H9 (cell line): ENCODE data around the gene SORBS1. TPM values are rescaled to one million over a fixed set of nuclear protein-coding genes. Genes with fewer than 3 reads are reported as not detected.

Source experiments
- DNase-seq: peaks from one replicate; pipeline ENCODE4 v3.0.0-alpha.2; 2017
- H2AFZ ChIP-seq: one replicate; pipeline ENCODE4 v1.6.1; 2013; ENCODE audit warnings: mild to moderate bottlenecking, low read length, control low read depth, moderate library complexity
- H2AK5ac ChIP-seq: 2 replicates; pipeline ENCODE4 v1.6.1; 2013; ENCODE audit warnings: low read length, control low read depth, mixed read lengths; ENCODE audit not compliant: insufficient read length
- H2BK120ac ChIP-seq: one replicate; pipeline ENCODE4 v1.6.1; 2013; ENCODE audit warnings: low read depth, mild to moderate bottlenecking, low read length, control low read depth, inconsistent platforms; ENCODE audit not compliant: poor library complexity, severe bottlenecking
- H2BK12ac ChIP-seq: 2 replicates; pipeline ENCODE4 v1.6.1; 2013; ENCODE audit warnings: low read length, control low read depth, mixed read lengths, low read depth; ENCODE audit not compliant: insufficient read length
- H2BK15ac ChIP-seq: 2 replicates; pipeline ENCODE4 v1.6.1; 2013; ENCODE audit warnings: low read depth, low read length, control low read depth
- H2BK20ac ChIP-seq: one replicate; pipeline ENCODE4 v1.6.1; 2013; ENCODE audit warnings: low read depth, mild to moderate bottlenecking, low read length, control low read depth, inconsistent platforms; ENCODE audit not compliant: poor library complexity, severe bottlenecking
- H2BK5ac ChIP-seq: 2 replicates; pipeline ENCODE4 v1.6.1; 2013; ENCODE audit warnings: low read length, control low read depth, mixed read lengths; ENCODE audit not compliant: insufficient read length
- H3K14ac ChIP-seq: 2 replicates; pipeline ENCODE4 v1.6.1; 2013; ENCODE audit warnings: low read length, control low read depth; ENCODE audit not compliant: insufficient read depth
- H3K18ac ChIP-seq: 2 replicates; pipeline ENCODE4 v1.6.1; 2013; ENCODE audit warnings: low read depth, mild to moderate bottlenecking, mixed read lengths, low read length, control low read depth; ENCODE audit not compliant: insufficient read length
- H3K23ac ChIP-seq: 2 replicates; pipeline ENCODE4 v1.6.1; 2013; ENCODE audit warnings: low read length, control low read depth, mixed read lengths, low read depth; ENCODE audit not compliant: insufficient read length
- H3K23me2 ChIP-seq: 2 replicates; pipeline ENCODE4 v1.6.1; 2013; ENCODE audit warnings: low read depth, mild to moderate bottlenecking, mixed read lengths, low read length, control low read depth; ENCODE audit not compliant: insufficient read length, poor library complexity, severe bottlenecking
- H3K27ac ChIP-seq: 2 replicates; pipeline ENCODE4 v1.5.1; 2013; ENCODE audit warnings: low read length, control low read depth, mixed read lengths, low read depth; ENCODE audit not compliant: insufficient read length
- H3K27me3 ChIP-seq: 2 replicates; pipeline ENCODE4 v1.6.1; 2013; ENCODE audit warnings: low read length, control low read depth, inconsistent platforms; ENCODE audit not compliant: insufficient read depth
- H3K4ac ChIP-seq: 2 replicates; pipeline ENCODE4 v1.6.1; 2013; ENCODE audit warnings: low read depth, mild to moderate bottlenecking, control low read depth, inconsistent platforms, low read length, moderate library complexity
- H3K4me1 ChIP-seq: 2 replicates; pipeline ENCODE4 v1.6.1; 2013; ENCODE audit warnings: low read length, control low read depth, inconsistent platforms; ENCODE audit not compliant: insufficient read depth
- H3K4me2 ChIP-seq: 2 replicates; pipeline ENCODE4 v1.6.1; 2013; ENCODE audit warnings: low read length, control low read depth, mixed read lengths; ENCODE audit not compliant: insufficient read length, insufficient read depth
- H3K56ac ChIP-seq: 2 replicates; pipeline ENCODE4 v1.6.1; 2013; ENCODE audit warnings: low read depth, mild to moderate bottlenecking, mixed read lengths, low read length, control low read depth; ENCODE audit not compliant: insufficient read length
- H3K79me1 ChIP-seq: 2 replicates; pipeline ENCODE4 v1.6.1; 2013; ENCODE audit warnings: low read depth, mild to moderate bottlenecking, moderate library complexity, low read length, control low read depth, inconsistent platforms; ENCODE audit not compliant: insufficient read depth, poor library complexity, severe bottlenecking
- H3K79me2 ChIP-seq: 2 replicates; pipeline ENCODE4 v1.6.1; 2013; ENCODE audit warnings: low read length, control low read depth, inconsistent platforms; ENCODE audit not compliant: insufficient read depth
- H3K9ac ChIP-seq: 2 replicates; pipeline ENCODE4 v1.6.1; 2013; ENCODE audit warnings: low read length, control low read depth, mixed read lengths; ENCODE audit not compliant: insufficient read length; ENCODE audit errors: extremely low read depth
- H3K9me3 ChIP-seq: one replicate; pipeline ENCODE4 v1.6.1; 2013; ENCODE audit warnings: low read depth, low read length, inconsistent platforms; ENCODE audit not compliant: control insufficient read depth
- H3T11ph ChIP-seq: one replicate; pipeline ENCODE4 v1.6.1; 2013; ENCODE audit warnings: mild to moderate bottlenecking, low read length, control low read depth, inconsistent platforms
- H4K20me1 ChIP-seq: one replicate; pipeline ENCODE4 v1.6.1; 2013; ENCODE audit not compliant: control insufficient read depth, insufficient read length, insufficient read depth
- H4K5ac ChIP-seq: 2 replicates; pipeline ENCODE4 v1.6.1; 2013; ENCODE audit warnings: low read depth, mild to moderate bottlenecking, mixed read lengths, low read length, control low read depth; ENCODE audit not compliant: insufficient read length
- H4K8ac ChIP-seq: replicated peaks from 2 replicates; pipeline ENCODE4 v1.6.1; 2013; ENCODE audit warnings: low read length, control low read depth, mixed read lengths, low read depth; ENCODE audit not compliant: insufficient read length
- H4K91ac ChIP-seq: 2 replicates; pipeline ENCODE4 v1.6.1; 2013; ENCODE audit warnings: low read depth, mild to moderate bottlenecking, moderate library complexity, mixed read lengths, low read length, control low read depth; ENCODE audit not compliant: insufficient read length
- H3K27ac Mint-ChIP-seq, 3 experiments: 2 replicates in 2 of 3; 3 replicates in 1 of 3; pipeline ENCODE4 v1.8.0; 2020 to 2021; ENCODE audit warnings: mixed read lengths in 3 of 3, mild to moderate bottlenecking in 1 of 3, moderate library complexity in 1 of 3
- H3K27me3 Mint-ChIP-seq: 2 replicates; pipeline ENCODE4 v1.8.0; 2021; ENCODE audit warnings: low read depth, mild to moderate bottlenecking, moderate library complexity, mixed read lengths
- H3K36me3 Mint-ChIP-seq, 3 experiments: 2 replicates in 2 of 3; 3 replicates in 1 of 3; pipeline ENCODE4 v1.8.0; 2020 to 2021; ENCODE audit warnings: low read depth in 3 of 3, mixed read lengths in 3 of 3; ENCODE audit not compliant: insufficient read depth in 1 of 3
- H3K4me1 Mint-ChIP-seq, 2 experiments: 2 replicates each; pipeline ENCODE4 v1.8.0; 2020; ENCODE audit warnings: mixed read lengths in 2 of 2
- H3K4me3 Mint-ChIP-seq, 2 experiments: 2 replicates in 1 of 2; 3 replicates in 1 of 2; pipeline ENCODE4 v1.8.0; 2020 to 2021; ENCODE audit warnings: mild to moderate bottlenecking in 2 of 2, mixed read lengths in 2 of 2, moderate library complexity in 1 of 2
- H3K9me3 Mint-ChIP-seq, 2 experiments: 2 replicates in 1 of 2; 3 replicates in 1 of 2; pipeline ENCODE4 v1.8.0; 2020; ENCODE audit warnings: mild to moderate bottlenecking in 2 of 2, mixed read lengths in 2 of 2, moderate library complexity in 1 of 2
- CTCF ChIP-seq: fragments of 200-600 bp; sonication (generic); conservative IDR thresholded peaks from 3 replicates; pipeline ENCODE4 v1.8.0; 2021; ENCODE audit warnings: antibody characterized with exemption, mild to moderate bottlenecking
- WGBS: extraction: QIAGEN DNeasy Blood & Tissue Kit; methylation state at CpG from one replicate; pipeline ENCODE4 v1.1.7; 2013; ENCODE audit warnings: missing lambda C conversion rate, low lambda C conversion rate, mixed read lengths; ENCODE audit not compliant: insufficient read length; ENCODE audit errors: extremely low coverage; 5-methylcytosine and 5-hydroxymethylcytosine counted together
- total RNA-seq: library from RNA; stranded (reverse); gene quantifications from 2 replicates; pipeline ENCODE4 v1.2.1, GENCODE V29; 2021

Gene SORBS1
- total RNA-seq, 1 experiment from 2014 or later = 24.3 TPM

- Histone ChIP-seq H3K9me3 (no peaks in the 10 kb centered on the region), H3K4me1 (peaks cover 6% of the 10 kb centered on the region; the same call in 1 of the 2 replicates), H3K4me2 (no peak overlapping the region), H3K79me1 (no peaks in the 10 kb centered on the region), H2BK15ac (no peak overlapping the region), H3K18ac (no peak overlapping the region), H4K91ac (no peak overlapping the region), H2BK5ac (no peak overlapping the region), H3K79me2 (no peaks in the 10 kb centered on the region), H3K56ac (no peak overlapping the region), H2BK12ac (no peak overlapping the region), H3T11ph (no peak overlapping the region), H2AFZ (no peak overlapping the region), H2BK20ac (no peak overlapping the region), H3K14ac (peak overlapping the region; percentile 25; the same call in 1 of the 2 replicates), H3K27ac (no peak overlapping the region), H2AK5ac (no peak overlapping the region), H4K5ac (no peak overlapping the region), H3K23ac (no peak overlapping the region), H2BK120ac (no peak overlapping the region), H4K20me1 (no peaks in the 10 kb centered on the region), H3K23me2 (no peaks in the 10 kb centered on the region), H4K8ac (no peak overlapping the region), H3K4ac (no peak overlapping the region), H3K9ac (no peak overlapping the region), H3K27me3 (no peaks in the 10 kb centered on the region)
- no peak for TF ChIP-seq CTCF
- Mint-ChIP-seq H3K4me1 (peaks cover 45 to 46% of the 10 kb centered on the region in 2 experiments), H3K4me3 (no peak overlapping the region), H3K9me3 (no peaks in the 10 kb centered on the region; a peak in 1 of 5 replicates), H3K27me3 (peaks cover 8% of the 10 kb centered on the region), H3K27ac (peak overlapping the region in 1 of 3 experiments; percentile 56; a peak in 1 of 7 replicates), H3K36me3 (peaks cover 0 to 3% (median 3%) of the 10 kb centered on the region in 3 experiments; a peak in 2 of 7 replicates)
- WGBS = no CpG with 5 or more reads among the region's 5 CpGs
- DNase-seq = no peak
These were observed 22.8 kb downstream of the SORBS1 start for GRCh38 chr10:95538412-95538811.
